ENCODE measurements around the gene ELMO3. TPM values are rescaled to one million over a fixed set of nuclear protein-coding genes. Genes with fewer than 3 reads are reported as not detected.

The ELMO3 gene
- total RNA-seq, 1 experiment from 2014 or later = 8.6 TPM

- no peak overlapping the region for H4K91ac ChIP-seq (ENCODE audit: insufficient read length, low read depth, low read length)
- no peaks in the 10 kb centered on the region for H4K20me1 ChIP-seq (ENCODE audit: control insufficient read depth, insufficient read depth, insufficient read length)
- no peak overlapping the region for H2BK15ac ChIP-seq (ENCODE audit: low read depth, low read length)
- H3K23me2 ChIP-seq (ENCODE audit: insufficient read length, low read depth, low read length, poor library complexity, severe bottlenecking) = peaks cover 22% of the 10 kb centered on the region
- H2BK20ac ChIP-seq (ENCODE audit: low read depth, low read length, poor library complexity, severe bottlenecking) = no peak overlapping the region
- no peak for DNase-seq
- H2AFZ ChIP-seq (ENCODE audit: low read length) = no peak overlapping the region
- no peak overlapping the region for H3T11ph ChIP-seq (ENCODE audit: low read length)
- Mint-ChIP-seq H3K9me3 (no peaks in the 10 kb centered on the region; a peak in 1 of 5 replicates), H3K27me3 (ENCODE audit: low read depth) (peaks cover 70% of the 10 kb centered on the region), H3K36me3 (ENCODE audit: insufficient read depth in 1 of 3, low read depth in 3 of 3) (peaks cover 0 to 7% (median 6%) of the 10 kb centered on the region in 3 experiments; a peak in 2 of 7 replicates), H3K4me3 (peak overlapping the region in 1 of 2 experiments; percentile 15; a peak in 1 of 5 replicates), H3K4me1 (peaks cover 39 to 42% of the 10 kb centered on the region in 2 experiments), H3K27ac (no peak overlapping the region)
- H3K56ac ChIP-seq (ENCODE audit: insufficient read length, low read depth, low read length) = no peak overlapping the region
- H3K9ac ChIP-seq (ENCODE audit: extremely low read depth, insufficient read length, low read length) = no peak overlapping the region
- H3K23ac ChIP-seq (ENCODE audit: insufficient read length, low read depth, low read length) = no peak overlapping the region
- no peaks in the 10 kb centered on the region for H3K9me3 ChIP-seq (ENCODE audit: control insufficient read depth, low read depth, low read length)
- no peak overlapping the region for H3K4ac ChIP-seq (ENCODE audit: low read depth, low read length)
- H4K8ac ChIP-seq (replicated peaks; ENCODE audit: insufficient read length, low read depth, low read length) = no peak overlapping the region
- H3K79me2 ChIP-seq (ENCODE audit: insufficient read depth, low read length) = no peaks in the 10 kb centered on the region
- no CpG with 5 or more reads among the region's 31 CpGs for WGBS (ENCODE audit: extremely low coverage, insufficient read length, low lambda C conversion rate)
- H2BK12ac ChIP-seq (ENCODE audit: insufficient read length, low read depth, low read length) = no peak overlapping the region
- peaks cover 29% of the 10 kb centered on the region; the same call in 1 of the 2 replicates for H3K27me3 ChIP-seq (ENCODE audit: insufficient read depth, low read length)
- H3K79me1 ChIP-seq (ENCODE audit: insufficient read depth, low read depth, low read length, poor library complexity, severe bottlenecking) = no peaks in the 10 kb centered on the region
- no peak overlapping the region for H3K14ac ChIP-seq (ENCODE audit: insufficient read depth, low read length)
- no peak overlapping the region for H2BK120ac ChIP-seq (ENCODE audit: low read depth, low read length, poor library complexity, severe bottlenecking)
- no peak overlapping the region for H2AK5ac ChIP-seq (ENCODE audit: insufficient read length, low read length)
- H3K27ac ChIP-seq (ENCODE audit: insufficient read length, low read depth, low read length) = no peak overlapping the region
- no peak overlapping the region for H4K5ac ChIP-seq (ENCODE audit: insufficient read length, low read depth, low read length)
- no peak overlapping the region for H3K18ac ChIP-seq (ENCODE audit: insufficient read length, low read depth, low read length)
- H2BK5ac ChIP-seq (ENCODE audit: insufficient read length, low read length) = no peak overlapping the region
- H3K4me2 ChIP-seq (ENCODE audit: insufficient read depth, insufficient read length, low read length) = peak overlapping the region; percentile 58
- TF ChIP-seq CTCF (conservative IDR thresholded peaks at IDR 0.05) = no peak
- peaks cover 5% of the 10 kb centered on the region; the same call in 1 of the 2 replicates for H3K4me1 ChIP-seq (ENCODE audit: insufficient read depth, low read length)
Observed at GRCh38 chr16:67174706-67175231, 24.2 kb upstream of the ELMO3 start.

Measured in H9 (cell line).